ENCODE measurements around the gene SLC4A1. TPM values are rescaled to one million over a fixed set of nuclear protein-coding genes. Genes with fewer than 3 reads are reported as not detected.

The SLC4A1 gene
- total and polyA plus RNA-seq, 7 donors: 0.26 to 7.2 (median 1.2) TPM; not detected in 3

GRCh38 chr17:44308320-44308818, 40.4 kb upstream of the SLC4A1 start, which contains the start of gene RUNDC3A:
RUNDC3A (plus strand) TSS chr17:44308601; CDS start chr17:44308833, 232 bp downstream.
- ATAC-seq (peak; percentile 91 to 99 (median 97)), DNase-seq (peak; percentile 86 to 91)
- Histone ChIP-seq H3K4me3 (peak within 1 kb of the TSS; percentile 66), H3K9me3 (no peaks in the 10 kb centered on the region), H3K27ac (no peak within 1 kb of the TSS), H3K36me3 (ENCODE audit: insufficient read depth in 1 of 2, low read depth in 1 of 2) (no peaks in the 10 kb centered on the region), H3K4me1 (peaks cover 3% of the 10 kb centered on the region), H3K27me3 (ENCODE audit: insufficient read depth in 3 of 3, low read length in 2 of 3) (peaks cover 0 to 43% (median 1%) of the 10 kb centered on the region in 3 donors)
- WGBS, 3 donors: 0 to 1% (median 1%) methylated on average over 23 to 39 of the region's 39 CpGs
- no peak for TF ChIP-seq CTCF (IDR thresholded peaks at IDR 0.05)
- intact Hi-C loops (cut with DNase I): no loop called here

- TF ChIP-seq CTCF (IDR thresholded peaks at IDR 0.05): no peak
- DNase-seq: peak in 1 of 2 donors; percentile 42
- peaks cover 3% of the 10 kb centered on the region for H3K4me1 ChIP-seq
- 2 to 4% (median 3%) methylated on average over 25 to 26 of the region's 26 CpGs for WGBS, 3 donors
- no peak overlapping the region for H3K27ac ChIP-seq
- H3K27me3 ChIP-seq (ENCODE audit: insufficient read depth in 3 of 3, low read length in 2 of 3): peaks cover 0 to 40% (median 1%) of the 10 kb centered on the region in 3 donors
- no peaks in the 10 kb centered on the region for H3K9me3 ChIP-seq
- H3K36me3 ChIP-seq (ENCODE audit: insufficient read depth in 1 of 2, low read depth in 1 of 2): no peaks in the 10 kb centered on the region
- ATAC-seq: peak; percentile 33 to 63 (median 46)
- intact Hi-C loops (cut with DNase I): no loop called here
- H3K4me3 ChIP-seq: peak overlapping the region; percentile 66
These were observed 39.7 kb upstream of the SLC4A1 start for GRCh38 chr17:44307387-44308186.

- H3K9me3 ChIP-seq: no peaks in the 10 kb centered on the region
- H3K27ac ChIP-seq: no peak overlapping the region
- TF ChIP-seq CTCF (IDR thresholded peaks at IDR 0.05): no peak
- ATAC-seq (no peak), DNase-seq (no peak)
- H3K27me3 ChIP-seq (ENCODE audit: insufficient read depth in 3 of 3, low read length in 2 of 3): peaks cover 0 to 41% (median 1%) of the 10 kb centered on the region in 3 donors
- intact Hi-C loops (cut with DNase I): no loop called here
- H3K4me3 ChIP-seq: no peak overlapping the region
- no peaks in the 10 kb centered on the region for H3K36me3 ChIP-seq (ENCODE audit: insufficient read depth in 1 of 2, low read depth in 1 of 2)
- peaks cover 3% of the 10 kb centered on the region for H3K4me1 ChIP-seq
These were observed 36.7 kb upstream of the SLC4A1 start for GRCh38 chr17:44304651-44305050.

- ATAC-seq (no peak), DNase-seq (no peak)
- Histone ChIP-seq H3K27me3 (ENCODE audit: insufficient read depth in 3 of 3, low read length in 2 of 3) (peaks cover 0 to 3% (median 0%) of the 10 kb centered on the region in 3 donors), H3K9me3 (no peaks in the 10 kb centered on the region), H3K36me3 (ENCODE audit: insufficient read depth in 1 of 2, low read depth in 1 of 2) (no peaks in the 10 kb centered on the region), H3K4me3 (no peak overlapping the region), H3K4me1 (no peaks in the 10 kb centered on the region), H3K27ac (no peak overlapping the region)
- no peak for TF ChIP-seq CTCF (IDR thresholded peaks at IDR 0.05)
- 66 to 87% (median 74%) methylated on average over 3 of the region's 3 CpGs for WGBS, 3 donors
- intact Hi-C loops (cut with DNase I): no loop called here
These were observed 30.0 kb upstream of the SLC4A1 start for GRCh38 chr17:44297975-44298374.

All from psoas muscle (tissue), 8 donors.